Neuronal stem cell (in vitro differentiated cells): ENCODE measurements around the gene SH3RF2.

Experiments
- DNase-seq: peaks from one replicate; pipeline ENCODE4 v3.0.0-alpha.2; 2013; ENCODE audit warnings: low spot score
- H2AFZ ChIP-seq: one replicate; pipeline ENCODE4 v1.6.1; 2013; ENCODE audit warnings: mild to moderate bottlenecking, low read length, inconsistent platforms
- H2AK5ac ChIP-seq: 2 replicates; pipeline ENCODE4 v1.6.1; 2013; ENCODE audit warnings: low read depth, mild to moderate bottlenecking, inconsistent platforms, low read length, moderate library complexity, mixed read lengths
- H2BK120ac ChIP-seq: 2 replicates; pipeline ENCODE4 v1.6.1; 2013; ENCODE audit warnings: low read depth, mild to moderate bottlenecking, inconsistent platforms, low read length, moderate library complexity, mixed read lengths
- H2BK12ac ChIP-seq: one replicate; pipeline ENCODE4 v1.6.1; 2013; ENCODE audit warnings: low read length, inconsistent platforms
- H2BK15ac ChIP-seq: 2 replicates; pipeline ENCODE4 v1.6.1; 2013; ENCODE audit warnings: mild to moderate bottlenecking, low read length, inconsistent platforms, mixed read lengths
- H2BK5ac ChIP-seq: one replicate; pipeline ENCODE4 v1.6.1; 2013; ENCODE audit warnings: inconsistent platforms, mild to moderate bottlenecking, low read length, moderate library complexity
- H3K14ac ChIP-seq: one replicate; pipeline ENCODE4 v1.6.1; 2013; ENCODE audit warnings: low read length, inconsistent platforms
- H3K18ac ChIP-seq: 2 replicates; pipeline ENCODE4 v1.6.1; 2013; ENCODE audit warnings: low read length, inconsistent platforms
- H3K23ac ChIP-seq: 2 replicates; pipeline ENCODE4 v1.6.1; 2013; ENCODE audit warnings: low read depth, mild to moderate bottlenecking, mixed read lengths, low read length, inconsistent platforms; ENCODE audit not compliant: poor library complexity
- H3K27ac ChIP-seq: replicated peaks from 3 replicates; pipeline ENCODE4 v1.5.1; 2013; ENCODE audit warnings: low read length, inconsistent platforms
- H3K27me3 ChIP-seq, 3 experiments: 2 replicates each; pipeline ENCODE4 v1.6.1; 2013; ENCODE audit warnings: low read length in 3 of 3, mild to moderate bottlenecking in 2 of 3, inconsistent platforms in 1 of 3, low read depth in 1 of 3, mixed read lengths in 1 of 3, moderate library complexity in 1 of 3; ENCODE audit not compliant: control insufficient read depth in 3 of 3, insufficient read depth in 3 of 3
- H3K36me3 ChIP-seq, 2 donors: replicated peaks in 1 of 2; 2 replicates each; pipeline ENCODE4 v1.6.1; 2013; ENCODE audit warnings: low read length in 2 of 2; ENCODE audit not compliant: control insufficient read depth in 2 of 2, insufficient read depth in 2 of 2
- H3K4ac ChIP-seq: 2 replicates; pipeline ENCODE4 v1.6.1; 2013; ENCODE audit warnings: inconsistent platforms, mild to moderate bottlenecking, low read length, moderate library complexity
- H3K4me1 ChIP-seq, 2 donors: 1 replicate in 1 of 2; 2 replicates in 1 of 2; pipeline ENCODE4 v1.6.1; 2013; ENCODE audit warnings: low read length in 2 of 2, low read depth in 1 of 2; ENCODE audit not compliant: control insufficient read depth in 2 of 2, insufficient read depth in 1 of 2
- H3K4me2 ChIP-seq: one replicate; pipeline ENCODE4 v1.6.1; 2013; ENCODE audit warnings: mild to moderate bottlenecking, low read length, inconsistent platforms; ENCODE audit not compliant: insufficient read depth, poor library complexity, severe bottlenecking
- H3K4me3 ChIP-seq, 2 donors: 2 replicates each; pipeline ENCODE4 v1.5.1; 2013; ENCODE audit warnings: low read length in 2 of 2, mild to moderate bottlenecking in 2 of 2, inconsistent platforms in 1 of 2, moderate library complexity in 1 of 2
- H3K79me1 ChIP-seq: one replicate; pipeline ENCODE4 v1.6.1; 2013; ENCODE audit warnings: low read depth, mild to moderate bottlenecking, inconsistent platforms, low read length, moderate library complexity
- H3K9ac ChIP-seq: one replicate; pipeline ENCODE4 v1.6.1; 2013; ENCODE audit warnings: mild to moderate bottlenecking, low read depth, low read length, inconsistent platforms; ENCODE audit not compliant: poor library complexity
- H3K9me3 ChIP-seq, 2 donors: replicated peaks in 1 of 2; 2 replicates each; pipeline versions ENCODE3 to v1.6.1; 2013; ENCODE audit warnings: low read length in 2 of 2, mild to moderate bottlenecking in 2 of 2, inconsistent platforms in 1 of 2, low read depth in 1 of 2, mixed read lengths in 1 of 2, moderate library complexity in 1 of 2; ENCODE audit not compliant: control insufficient read depth in 2 of 2, insufficient read depth in 1 of 2
- H4K8ac ChIP-seq: one replicate; pipeline ENCODE4 v1.6.1; 2013; ENCODE audit warnings: low read depth, mild to moderate bottlenecking, inconsistent platforms, low read length, moderate library complexity
- H4K91ac ChIP-seq: one replicate; pipeline ENCODE4 v1.6.1; 2013; ENCODE audit warnings: low read length, low read depth, mild to moderate bottlenecking, inconsistent platforms; ENCODE audit not compliant: poor library complexity
- WGBS, 2 donors: extraction: QIAGEN DNeasy Blood & Tissue Kit; methylation state at CpG; one replicate each; pipeline ENCODE4 v1.1.7; 2013; ENCODE audit warnings: missing lambda C conversion rate in 2 of 2, mixed read lengths in 1 of 2; ENCODE audit not compliant: insufficient read length in 2 of 2, insufficient replicate concordance in 1 of 2; ENCODE audit errors: extremely low coverage in 2 of 2; 5-methylcytosine and 5-hydroxymethylcytosine counted together

Gene SH3RF2

DNA sequence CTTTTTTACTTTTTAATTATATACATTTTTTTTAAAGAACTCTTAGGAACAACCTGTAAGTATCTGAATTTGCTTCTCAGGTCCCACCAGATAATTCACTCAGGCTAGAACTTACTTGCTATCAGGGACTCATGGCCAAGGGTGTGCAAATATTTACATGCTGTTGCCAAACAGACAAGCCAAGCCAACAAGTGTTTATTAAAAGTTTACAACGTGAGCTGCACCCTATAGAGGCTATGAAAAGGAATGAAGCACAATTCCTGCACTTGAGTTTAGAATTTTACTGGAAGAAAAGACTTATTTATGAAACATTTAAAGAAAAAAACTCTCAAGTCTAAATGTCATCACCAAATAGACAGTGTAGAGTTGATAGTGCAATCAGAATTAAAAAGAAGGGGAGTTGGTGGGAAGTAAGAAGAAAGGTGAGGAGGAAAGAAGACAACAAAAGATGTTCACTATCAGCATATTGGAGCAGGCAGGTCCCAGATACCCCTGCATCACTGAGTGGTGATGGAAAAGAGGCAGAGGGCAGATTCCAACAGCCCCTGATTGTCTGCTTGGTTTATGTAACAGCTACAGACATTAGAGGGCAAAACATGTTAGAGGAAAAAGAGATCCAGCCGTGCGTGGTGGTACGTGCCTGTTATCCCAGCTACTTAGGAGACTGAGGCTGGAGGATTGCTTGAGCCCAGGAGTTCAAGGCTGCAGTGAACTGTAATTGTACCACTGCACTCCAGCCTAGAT is 32.8 kb downstream of the SH3RF2 start:
- Histone ChIP-seq H2BK5ac (no peak overlapping the region), H3K23ac (no peak overlapping the region), H3K27ac (no peak overlapping the region), H3K4me1 (no peaks in the 10 kb centered on the region), H4K8ac (no peak overlapping the region), H3K4ac (no peak overlapping the region), H2BK15ac (no peak overlapping the region), H3K14ac (no peak overlapping the region), H2AFZ (no peak overlapping the region), H3K27me3 (no peaks in the 10 kb centered on the region), H3K79me1 (no peaks in the 10 kb centered on the region), H3K36me3 (no peaks in the 10 kb centered on the region), H3K4me3 (no peak overlapping the region), H2BK12ac (no peak overlapping the region), H3K18ac (no peak overlapping the region), H4K91ac (no peak overlapping the region), H2AK5ac (no peak overlapping the region), H3K4me2 (no peak overlapping the region), H2BK120ac (no peak overlapping the region), H3K9me3 (no peaks in the 10 kb centered on the region), H3K9ac (no peak overlapping the region)
- no CpG with 5 or more reads among the region's 4 CpGs for WGBS, 2 donors
- no peak for DNase-seq

DNA sequence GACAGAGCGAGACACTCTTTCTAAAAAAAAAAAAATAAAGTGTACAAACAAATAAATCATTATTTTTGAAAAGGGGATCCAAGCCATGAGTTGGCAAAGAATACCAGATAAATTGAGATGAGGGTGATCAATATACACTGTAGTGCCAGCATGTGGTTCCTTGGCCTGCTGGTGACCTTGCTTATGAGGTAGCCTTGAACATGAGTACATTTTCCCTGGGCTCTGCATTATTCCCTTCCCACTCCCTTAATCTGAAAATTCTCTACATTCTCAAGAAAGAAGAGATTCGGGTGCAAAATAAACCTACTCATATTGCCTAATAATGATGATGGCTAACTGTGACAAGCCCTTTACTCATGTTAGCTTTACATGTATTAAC is 33.3 kb downstream of the SH3RF2 start:
- Histone ChIP-seq H3K9me3 (no peaks in the 10 kb centered on the region), H2AK5ac (no peak overlapping the region), H3K23ac (no peak overlapping the region), H4K91ac (no peak overlapping the region), H3K27ac (no peak overlapping the region), H2AFZ (no peak overlapping the region), H3K4ac (no peak overlapping the region), H3K27me3 (no peaks in the 10 kb centered on the region), H2BK12ac (no peak overlapping the region), H3K4me2 (no peak overlapping the region), H2BK5ac (no peak overlapping the region), H3K9ac (no peak overlapping the region), H2BK15ac (no peak overlapping the region), H3K4me3 (no peak overlapping the region), H4K8ac (no peak overlapping the region), H3K79me1 (no peaks in the 10 kb centered on the region), H3K4me1 (no peaks in the 10 kb centered on the region), H2BK120ac (no peak overlapping the region), H3K14ac (no peak overlapping the region), H3K36me3 (no peaks in the 10 kb centered on the region), H3K18ac (no peak overlapping the region)
- no peak for DNase-seq
- WGBS, 2 donors, result no CpG with 5 or more reads among the region's 2 CpGs

DNA sequence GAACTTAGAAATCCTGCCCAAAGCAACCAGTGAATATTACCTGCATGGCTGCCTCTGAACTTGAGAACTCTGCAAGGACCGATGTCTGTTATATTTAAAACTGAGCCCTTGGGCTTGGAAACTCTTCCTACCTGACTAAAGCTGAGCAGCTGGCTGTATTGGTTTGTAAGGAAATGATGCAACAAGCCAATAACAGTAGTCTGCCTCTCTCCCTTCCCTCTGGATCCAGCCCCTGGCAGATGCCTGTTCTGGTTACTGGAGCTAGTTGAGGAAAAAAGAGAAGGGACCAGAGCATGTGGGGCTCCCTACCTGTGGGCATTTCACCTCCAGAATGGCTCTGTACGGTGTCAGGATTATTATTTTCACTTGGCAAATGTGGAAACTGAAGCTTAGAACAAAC is 34.7 kb downstream of the SH3RF2 start:
- H3K14ac ChIP-seq, result no peak overlapping the region
- H2AFZ ChIP-seq, result no peak overlapping the region
- H3K9me3 ChIP-seq, result no peaks in the 10 kb centered on the region
- no peak overlapping the region for H3K23ac ChIP-seq
- no peak for DNase-seq
- no peaks in the 10 kb centered on the region for H3K4me1 ChIP-seq
- H4K91ac ChIP-seq, result no peak overlapping the region
- no peak overlapping the region for H3K4me3 ChIP-seq
- H3K27me3 ChIP-seq, result no peaks in the 10 kb centered on the region
- no peak overlapping the region for H3K4me2 ChIP-seq
- no peak overlapping the region for H4K8ac ChIP-seq
- H3K79me1 ChIP-seq, result no peaks in the 10 kb centered on the region
- H3K9ac ChIP-seq, result no peak overlapping the region
- H3K18ac ChIP-seq, result no peak overlapping the region
- H2BK12ac ChIP-seq, result no peak overlapping the region
- no peak overlapping the region for H2BK15ac ChIP-seq
- no peaks in the 10 kb centered on the region for H3K36me3 ChIP-seq
- no peak overlapping the region for H3K27ac ChIP-seq
- H2AK5ac ChIP-seq, result no peak overlapping the region
- H2BK120ac ChIP-seq, result no peak overlapping the region
- no CpG with 5 or more reads among the region's 2 CpGs for WGBS, 2 donors
- no peak overlapping the region for H2BK5ac ChIP-seq
- no peak overlapping the region for H3K4ac ChIP-seq

DNA sequence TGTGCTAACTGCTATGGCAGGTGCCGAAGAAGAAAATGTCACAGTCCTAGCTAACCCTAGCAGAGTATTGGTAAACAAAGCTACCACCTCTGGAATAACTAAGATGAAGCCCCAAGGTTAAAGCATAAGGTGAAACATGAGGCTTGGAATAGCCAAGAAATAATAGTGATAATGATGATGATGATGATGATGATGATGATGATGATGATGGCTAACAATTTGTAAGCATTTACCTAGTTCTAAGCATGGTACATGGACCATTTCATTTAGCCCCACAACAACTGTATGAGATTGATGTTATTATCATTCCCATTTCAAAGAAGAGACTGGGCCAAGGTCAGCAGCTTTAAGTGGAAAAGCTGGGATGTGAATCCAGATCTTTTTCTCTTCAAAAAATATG is 35.3 kb downstream of the SH3RF2 start:
- H2AK5ac ChIP-seq, result no peak overlapping the region
- no peak overlapping the region for H2BK5ac ChIP-seq
- H3K23ac ChIP-seq, result no peak overlapping the region
- no peak overlapping the region for H3K27ac ChIP-seq
- no peak overlapping the region for H2BK12ac ChIP-seq
- no peak overlapping the region for H2BK15ac ChIP-seq
- no peak overlapping the region for H3K4ac ChIP-seq
- H3K9me3 ChIP-seq, result no peaks in the 10 kb centered on the region
- H4K8ac ChIP-seq, result no peak overlapping the region
- H2AFZ ChIP-seq, result no peak overlapping the region
- H3K79me1 ChIP-seq, result no peaks in the 10 kb centered on the region
- H3K14ac ChIP-seq, result no peak overlapping the region
- DNase-seq, result no peak
- H3K4me2 ChIP-seq, result no peak overlapping the region
- no peak overlapping the region for H4K91ac ChIP-seq
- H2BK120ac ChIP-seq, result no peak overlapping the region
- H3K9ac ChIP-seq, result no peak overlapping the region
- peaks cover 0 to 2% of the 10 kb centered on the region in 2 donors for H3K4me1 ChIP-seq
- no peaks in the 10 kb centered on the region for H3K27me3 ChIP-seq
- WGBS, 2 donors, result no CpG with 5 or more reads among the region's 1 CpG
- H3K36me3 ChIP-seq, result no peaks in the 10 kb centered on the region
- no peak overlapping the region for H3K18ac ChIP-seq
- no peak overlapping the region for H3K4me3 ChIP-seq
